ENCODE measurements around the gene ATF7.
"Not testable (repeated sequence)": the region's sequence is repeated elsewhere in the genome, so short reads cannot be mapped to it uniquely, and the experiment has no call there.

ATF7 gene

DNA sequence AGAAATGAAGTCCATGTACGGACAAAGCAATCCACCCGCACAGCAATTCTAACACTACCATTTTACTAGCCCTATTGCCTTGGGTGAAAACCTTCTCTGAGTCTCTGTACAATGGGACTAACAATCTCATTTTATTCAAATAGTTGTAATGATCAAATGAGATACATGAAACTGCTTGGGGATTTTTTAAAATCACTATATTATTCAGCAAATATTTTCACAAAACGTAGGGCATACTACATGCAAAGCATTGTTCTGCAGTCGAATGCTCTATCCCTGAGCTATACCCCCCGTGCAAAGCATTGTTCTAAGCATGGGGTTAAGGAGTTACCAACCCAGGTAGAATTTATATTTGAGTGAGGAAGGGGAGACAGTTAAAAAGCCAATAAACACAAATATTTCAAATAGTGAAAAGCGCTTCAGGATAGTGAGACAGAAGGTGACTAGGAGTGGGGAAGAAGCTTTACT is 554 bp upstream of the ATF7 start:
- DNase-seq = no peak

DNA sequence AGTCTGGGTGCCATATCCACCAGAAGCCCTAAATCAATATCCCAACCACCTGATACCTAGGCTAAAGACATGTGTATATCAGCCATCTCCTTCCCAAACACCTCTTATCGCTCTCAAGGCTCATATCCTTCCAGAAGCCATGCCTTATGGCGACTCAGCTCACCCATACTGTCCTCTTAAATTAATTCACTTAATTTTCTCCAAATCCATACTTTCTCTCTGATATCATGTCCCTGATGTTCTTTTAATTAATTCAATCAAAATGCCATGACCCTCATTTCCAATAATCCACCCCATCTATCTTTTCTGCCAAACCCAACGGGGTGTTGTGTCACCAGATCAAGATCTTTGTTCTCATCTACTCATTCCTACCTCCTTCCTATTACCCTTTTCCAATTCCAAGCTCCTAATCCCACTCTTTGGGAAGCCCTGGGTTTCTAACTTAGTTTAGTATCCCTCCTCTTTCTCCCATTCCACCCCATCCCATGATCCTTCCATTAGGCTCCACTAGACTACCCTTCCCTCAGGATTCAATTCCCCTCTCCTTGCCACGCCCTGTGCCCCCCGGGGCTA is 723 bp downstream of the ATF7 start:
- no peak for DNase-seq

DNA sequence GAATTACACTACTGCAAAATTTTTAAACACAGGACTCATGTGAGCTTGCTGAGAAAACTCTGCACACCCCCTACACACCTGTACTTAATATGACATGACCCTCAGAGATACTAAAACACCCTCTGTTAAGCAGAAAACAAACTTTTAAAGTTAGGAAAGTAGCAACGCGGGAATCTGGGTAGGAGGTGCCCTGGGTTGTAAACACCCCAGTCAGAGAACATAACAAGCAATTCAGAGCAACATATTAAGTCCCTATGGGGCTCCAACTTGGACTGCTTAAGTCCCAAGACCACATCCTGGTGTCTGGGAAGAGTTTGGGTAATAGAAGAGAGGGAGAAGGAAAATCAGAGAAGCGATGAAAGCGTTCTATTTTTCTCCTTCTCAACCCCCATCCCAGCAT is 1.2 kb downstream of the ATF7 start:
- DNase-seq = no peak

DNA sequence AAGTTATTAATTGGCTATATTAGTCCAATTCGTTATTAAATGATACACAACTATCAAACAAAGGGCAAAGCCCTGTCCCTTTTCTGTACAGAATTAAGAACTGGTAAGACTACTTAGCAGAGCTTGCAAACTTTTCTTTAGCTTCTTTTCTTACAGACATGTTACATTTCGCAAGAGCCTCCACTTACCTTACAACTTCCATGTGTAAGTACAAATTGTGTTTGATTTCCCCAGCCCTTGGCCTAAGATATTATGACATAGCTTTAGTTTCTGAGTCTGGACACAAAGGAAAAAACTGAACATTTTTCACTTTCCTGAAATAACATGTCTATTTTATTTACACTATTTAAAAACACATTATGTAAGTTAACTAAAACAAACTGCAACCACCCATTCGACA is 1.7 kb downstream of the ATF7 start:
- DNase-seq = no peak

DNA sequence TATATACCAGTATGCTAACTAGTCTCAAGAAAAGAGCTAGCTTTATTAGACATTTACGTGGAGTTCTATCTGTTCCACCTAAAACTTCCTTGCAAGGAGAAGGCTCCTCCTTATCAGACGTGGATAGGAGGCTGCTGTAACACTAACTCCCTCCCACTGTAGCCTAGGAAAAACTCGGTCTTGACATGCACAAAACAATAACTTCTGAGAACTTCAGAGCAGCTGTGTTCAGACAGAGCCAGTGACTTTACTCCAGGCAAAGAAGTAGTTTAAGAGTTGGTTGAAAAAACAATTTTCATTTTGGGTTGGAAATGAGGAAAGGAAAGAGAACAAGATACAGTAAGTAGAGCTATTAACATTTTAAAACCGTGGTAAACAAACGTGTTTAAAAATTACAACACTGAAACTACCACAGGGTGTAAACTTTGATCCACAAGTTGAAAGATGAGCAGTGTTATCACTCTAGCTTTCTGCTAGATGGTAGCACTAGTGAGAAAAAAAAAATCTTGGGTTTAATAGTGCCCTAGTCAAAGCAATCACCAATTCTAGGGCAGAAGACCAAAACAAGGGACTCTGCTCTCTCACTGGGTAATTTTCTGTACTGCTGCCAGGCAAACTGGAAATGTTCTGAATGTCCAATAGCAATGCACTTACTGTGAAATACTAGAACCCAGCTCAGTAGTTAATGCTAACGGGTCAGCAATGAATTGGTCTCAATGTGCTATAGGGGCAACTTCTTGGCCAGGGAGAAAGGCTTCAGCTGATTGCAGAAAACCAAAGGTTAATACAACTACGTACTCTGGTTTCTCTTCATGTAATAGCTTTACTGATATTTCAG is 2.4 kb downstream of the ATF7 start:
- no peak for DNase-seq

DNA sequence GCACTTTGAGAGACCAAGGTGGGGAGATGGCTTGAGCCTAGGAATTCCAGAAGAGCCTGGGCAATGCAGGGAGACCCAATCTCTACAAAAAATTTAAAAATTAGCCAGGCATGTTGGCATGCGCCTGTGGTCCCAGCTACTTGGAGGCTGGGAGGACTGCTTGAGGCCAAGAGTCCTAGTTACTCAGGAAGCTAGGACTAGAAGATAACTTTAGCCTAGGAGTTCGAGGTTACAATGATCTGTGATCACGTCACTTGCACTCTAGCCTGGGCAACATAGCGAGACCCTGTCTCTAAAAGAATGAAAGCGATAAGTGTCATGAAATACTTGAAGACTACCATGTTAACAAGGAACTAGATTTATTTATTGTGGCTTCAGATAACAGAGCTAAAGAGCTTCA is 3.5 kb downstream of the ATF7 start:
- DNase-seq = no peak

DNA sequence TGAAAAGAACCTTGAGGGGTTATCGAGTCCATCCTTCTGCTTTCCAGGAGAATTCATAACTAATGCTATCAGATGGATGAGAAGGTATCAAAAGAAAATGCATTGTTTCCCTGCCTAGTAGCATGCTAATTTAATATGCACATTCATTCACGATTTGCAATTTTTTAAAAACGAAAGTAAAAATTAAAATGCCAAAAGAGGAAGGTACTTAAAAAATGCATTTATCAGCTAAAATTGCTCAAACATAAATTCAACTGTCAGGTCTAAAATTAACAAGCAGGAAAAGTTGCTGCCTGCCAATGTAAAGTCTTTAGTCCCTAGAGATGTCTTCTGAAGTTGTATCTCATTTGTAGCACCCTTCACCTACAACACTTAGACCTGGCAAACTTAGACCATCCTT is 7.9 kb downstream of the ATF7 start:
- no peak for DNase-seq

DNA sequence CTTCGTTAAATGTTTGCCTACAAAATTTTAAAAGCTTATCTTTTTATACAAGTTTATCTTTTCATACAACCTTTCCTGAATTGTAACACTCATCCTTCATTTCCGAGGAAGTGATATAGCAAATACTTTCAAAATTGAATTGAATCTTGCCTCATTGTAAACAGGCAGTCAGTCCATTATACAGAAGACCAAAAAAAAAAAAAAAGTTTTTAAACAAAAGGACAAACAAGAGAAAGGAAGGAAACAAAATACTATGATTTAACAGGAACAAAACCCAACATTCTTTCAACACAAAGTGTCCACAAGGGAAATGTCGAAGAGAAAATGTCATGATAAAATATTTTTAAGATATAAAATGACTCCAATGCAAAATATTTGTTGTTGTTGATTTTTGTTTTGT is 8.5 kb downstream of the ATF7 start:
- DNase-seq = no peak

DNA sequence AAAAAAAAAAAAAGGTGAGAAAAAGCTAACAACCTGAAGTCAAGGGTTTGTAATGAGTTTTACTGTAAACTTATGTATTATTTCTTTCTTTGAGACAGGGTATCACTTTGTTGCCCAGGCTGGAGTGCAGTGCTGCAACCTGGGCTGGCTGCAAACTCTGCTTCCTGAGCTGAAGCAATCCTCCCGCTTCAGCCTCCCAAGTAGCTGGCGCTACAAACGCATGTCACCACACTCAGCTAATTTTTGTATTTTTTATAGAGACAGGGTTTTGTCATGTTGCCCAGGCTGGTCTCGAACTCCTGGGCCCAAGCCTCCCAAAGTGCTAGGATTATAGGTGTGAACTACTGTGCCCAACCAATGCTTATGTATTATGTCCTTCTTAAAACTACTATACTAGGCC is 9.2 kb downstream of the ATF7 start:
- no peak for DNase-seq

DNA sequence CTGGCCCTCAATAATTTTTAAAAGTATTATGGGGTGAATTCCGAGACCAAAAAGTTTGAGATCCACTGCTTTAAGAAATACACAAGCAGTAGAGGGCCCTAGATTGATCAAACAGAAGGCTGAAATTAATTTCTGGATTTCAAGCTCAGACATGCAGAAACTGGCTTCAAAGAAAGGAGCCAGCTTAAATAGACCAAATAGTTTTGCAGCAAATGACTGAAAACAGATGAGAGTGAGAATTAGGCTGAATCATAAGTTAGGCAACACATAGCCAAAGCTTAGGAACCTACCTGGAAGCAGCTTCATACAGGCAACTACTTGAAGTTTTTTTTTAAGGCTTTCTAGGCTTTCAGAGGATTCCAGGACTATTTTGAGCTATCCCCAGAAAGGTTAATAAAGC is 12.4 kb downstream of the ATF7 start:
- DNase-seq = no peak

DNA sequence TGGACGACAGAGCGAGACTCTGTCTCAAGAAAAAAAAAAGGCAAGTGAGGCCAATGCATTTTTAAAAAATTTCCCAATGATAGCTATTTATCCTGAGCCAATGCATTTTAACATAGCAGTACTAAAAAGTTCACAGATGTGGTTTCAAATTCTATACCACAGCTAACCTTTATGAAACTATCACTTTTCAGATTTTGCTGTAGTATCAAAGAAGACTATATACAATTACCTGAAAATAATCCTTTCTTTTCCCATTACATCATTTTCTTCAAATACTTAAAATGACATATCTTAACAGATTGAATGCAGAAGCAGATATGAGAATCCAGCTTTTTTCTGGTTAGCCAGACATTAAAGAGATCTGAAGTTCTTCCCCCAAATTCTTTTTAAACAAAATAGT is 13.2 kb downstream of the ATF7 start:
- DNase-seq = no peak

DNA sequence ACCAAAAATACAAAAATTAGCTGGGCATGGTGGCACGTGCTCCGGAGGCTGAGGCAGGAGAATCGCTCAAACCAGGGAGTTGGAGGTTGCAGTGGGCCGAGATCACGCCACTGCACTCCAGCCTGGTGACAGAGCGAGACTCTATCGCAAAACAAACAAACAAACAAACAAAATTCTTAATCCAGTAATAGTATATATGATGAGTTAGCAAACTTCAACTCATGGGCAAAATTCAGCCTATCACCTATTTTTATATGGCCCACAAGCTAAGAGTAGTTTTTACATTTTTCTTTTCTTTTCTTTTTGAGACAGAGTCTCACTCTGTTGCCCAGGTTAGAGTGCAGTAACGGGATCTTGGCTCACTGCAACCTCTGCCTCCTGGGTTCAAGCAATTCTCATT is 14.9 kb downstream of the ATF7 start:
- DNase-seq = no peak

DNA sequence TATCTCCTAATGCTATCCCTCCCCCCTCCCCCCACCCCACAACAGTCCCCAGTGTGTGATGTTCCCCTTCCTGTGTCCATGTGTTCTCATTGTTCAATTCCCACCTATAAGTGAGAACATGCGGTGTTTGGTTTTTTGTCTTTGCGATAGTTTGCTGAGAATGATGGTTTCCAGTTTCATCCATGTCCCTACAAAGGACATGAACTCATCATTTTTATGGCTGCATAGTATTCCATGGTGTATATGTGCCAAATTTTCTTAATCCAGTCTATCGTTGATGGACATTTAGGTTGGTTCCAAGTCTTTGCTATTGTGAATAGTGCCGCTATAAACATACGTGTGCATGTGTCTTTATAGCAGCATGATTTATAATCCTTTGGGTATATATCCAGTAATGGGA is 19.5 kb downstream of the ATF7 start:
- not testable (repeated sequence) for DNase-seq

DNA sequence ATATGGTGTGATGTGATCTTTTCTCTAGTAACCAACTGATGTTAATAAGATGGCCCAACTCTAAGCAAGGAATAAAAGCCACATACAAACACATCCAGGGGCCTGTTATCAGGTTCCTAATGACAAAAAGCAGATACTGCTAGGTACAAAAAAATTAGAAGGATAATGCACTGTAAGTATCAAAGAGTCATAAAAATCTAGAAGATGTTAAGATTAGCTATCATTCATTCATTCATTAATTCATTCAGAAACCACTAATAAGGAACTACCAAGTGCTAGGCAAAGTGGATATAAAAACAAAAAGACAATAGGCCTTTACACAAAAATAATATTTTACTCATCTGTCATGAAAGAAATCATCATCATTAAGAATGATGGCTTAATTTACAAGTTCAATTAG is 21.6 kb downstream of the ATF7 start:
- DNase-seq = no peak

DNA sequence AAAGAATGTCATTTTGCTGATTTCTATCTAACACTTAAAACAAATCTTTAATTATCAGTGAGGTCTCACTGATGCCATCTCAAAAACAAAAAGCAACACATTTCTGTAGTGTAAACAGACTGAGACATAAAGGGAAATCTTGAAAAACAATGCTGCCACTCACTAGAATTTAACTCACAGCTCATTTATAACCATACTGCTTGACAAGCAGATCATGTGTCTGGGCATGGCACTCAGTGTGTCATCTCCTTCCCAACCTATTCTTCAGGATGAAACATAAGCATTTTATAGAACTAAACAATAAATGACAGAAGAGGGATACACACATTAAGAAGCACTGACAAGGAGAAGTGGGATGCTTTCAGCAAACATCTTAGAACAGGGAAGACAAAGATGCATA is 22.4 kb downstream of the ATF7 start:
- no peak for DNase-seq

DNA sequence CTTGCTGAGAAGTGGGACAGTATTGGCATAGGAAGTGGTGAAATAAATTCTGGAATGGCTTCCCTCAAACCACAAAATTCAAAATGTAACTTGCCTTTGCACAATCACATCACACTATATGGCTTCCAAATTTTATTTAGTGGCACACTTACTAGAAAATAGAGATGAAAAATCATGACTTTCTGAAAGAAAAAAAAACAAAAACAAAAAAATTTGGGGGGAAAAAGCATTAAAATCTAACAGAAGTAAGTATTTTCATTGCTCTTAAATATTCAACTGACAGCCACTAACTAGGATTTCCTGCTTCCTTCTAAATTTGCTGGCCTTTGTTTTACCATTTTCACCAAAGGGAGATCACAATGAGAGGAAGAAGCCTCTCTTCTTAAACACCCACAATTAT is 23.0 kb downstream of the ATF7 start:
- DNase-seq = no peak

DNA sequence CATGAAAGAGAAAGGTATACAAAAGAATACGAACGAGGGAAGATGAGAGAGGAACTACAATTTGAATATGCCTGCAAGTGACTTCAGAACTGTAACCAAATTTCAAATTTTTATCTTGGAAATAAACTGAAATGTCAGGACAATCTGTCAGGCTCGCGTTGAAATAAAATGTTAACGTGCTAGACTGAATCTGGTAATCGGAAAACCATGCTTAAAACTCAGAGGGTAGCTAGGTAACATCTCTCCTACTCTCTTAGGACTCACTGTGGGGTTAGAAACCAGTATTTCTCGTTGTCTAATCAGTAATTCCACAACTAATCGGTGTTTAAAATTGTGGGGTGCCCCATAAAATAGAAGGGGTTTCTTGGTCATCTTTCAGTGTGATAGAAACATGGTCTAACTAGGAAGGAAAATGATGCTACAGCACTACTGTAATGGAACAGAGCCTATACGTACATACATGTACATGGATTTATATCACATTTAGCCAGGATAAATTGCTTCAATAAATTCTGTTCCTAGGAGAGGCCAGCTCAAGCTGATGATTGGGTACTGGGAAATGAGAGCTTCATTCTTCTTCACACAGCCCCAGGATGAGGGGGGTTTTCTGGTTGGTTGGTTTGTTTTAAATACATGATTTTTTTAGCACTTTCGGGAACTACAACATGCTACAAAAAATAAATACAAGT is 23.9 kb downstream of the ATF7 start:
- DNase-seq = no peak

DNA sequence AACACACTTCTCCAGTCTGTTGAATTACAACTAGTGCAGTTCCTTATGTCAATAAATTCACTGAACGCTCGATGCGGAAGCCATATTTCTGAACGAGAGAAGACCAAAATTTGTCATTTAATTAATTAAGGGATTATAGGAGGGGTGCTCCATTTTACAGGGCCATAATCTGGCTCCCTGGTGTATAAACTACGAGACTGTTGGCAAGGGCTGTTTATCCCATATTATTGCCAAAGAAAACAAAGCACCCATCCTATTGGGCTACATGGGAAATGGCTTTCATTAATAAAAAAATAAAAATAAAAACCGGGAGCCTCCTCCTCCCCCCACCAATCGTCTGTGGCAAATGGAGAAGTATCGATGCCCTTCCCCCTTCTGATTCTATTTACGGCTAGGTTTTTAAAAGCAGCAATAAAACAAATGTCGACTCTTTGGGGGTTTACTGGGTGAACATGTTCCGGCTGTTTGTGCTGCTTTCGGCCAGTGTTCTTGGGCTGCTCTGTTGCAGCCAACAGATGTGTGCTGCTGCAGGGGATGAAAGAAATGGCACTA is 24.8 kb downstream of the ATF7 start:
- DNase-seq = no peak

DNA sequence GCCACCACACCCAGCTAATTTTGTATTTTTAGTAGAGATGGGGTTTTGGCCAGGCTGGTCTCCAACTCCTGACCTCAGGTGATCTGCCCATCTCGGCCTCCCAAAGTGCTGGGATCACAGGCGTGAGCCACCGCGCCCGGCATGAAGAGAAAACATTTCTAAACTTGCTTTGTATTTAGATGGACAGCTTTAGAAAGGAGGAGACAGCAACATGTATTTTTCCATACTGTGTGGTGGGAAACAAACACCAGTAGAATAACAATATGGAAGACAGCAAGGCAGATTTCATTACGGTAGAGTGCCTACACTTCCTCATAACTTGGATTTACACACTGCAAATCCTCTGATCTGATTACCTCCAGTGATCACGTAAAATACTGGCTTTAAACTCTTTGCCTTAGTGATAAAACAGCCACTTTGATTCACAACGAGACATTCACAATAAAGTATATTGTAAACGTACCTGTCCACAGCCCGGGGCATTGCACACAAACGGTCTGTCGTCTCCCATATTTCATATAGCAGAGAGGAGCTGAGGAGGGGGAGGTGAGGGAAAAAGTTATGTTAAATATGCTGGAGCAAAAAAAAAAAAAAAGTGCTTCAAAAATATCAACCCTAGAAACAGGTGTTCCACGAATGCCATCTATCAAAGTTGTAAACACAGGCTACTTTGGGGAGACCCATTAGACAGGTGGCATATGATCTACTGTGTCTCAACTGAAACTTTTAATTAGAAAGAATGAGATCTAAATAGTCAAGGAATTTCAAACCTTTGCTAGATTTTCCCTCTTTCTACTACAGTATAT is 25.5 kb downstream of the ATF7 start:
- DNase-seq = no peak

DNA sequence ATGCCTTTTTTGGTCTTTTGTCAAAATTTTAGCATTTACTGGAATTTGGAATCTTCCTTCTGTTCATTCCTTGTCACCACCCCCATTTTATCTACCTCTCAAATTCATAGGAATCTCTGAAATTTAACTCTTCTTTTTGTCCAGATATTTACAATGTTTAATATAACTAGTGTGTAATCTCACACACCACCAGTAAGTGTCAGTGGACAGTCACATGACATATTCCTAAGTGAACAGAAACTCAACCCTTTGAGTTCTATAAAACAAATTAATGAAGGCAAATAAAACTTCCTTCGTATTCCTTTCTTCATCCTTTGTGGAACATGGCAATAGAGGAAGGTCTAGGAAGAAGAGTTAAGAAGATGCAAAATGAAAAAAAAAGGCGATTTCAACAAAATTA is 26.6 kb downstream of the ATF7 start:
- DNase-seq = no peak

DNA sequence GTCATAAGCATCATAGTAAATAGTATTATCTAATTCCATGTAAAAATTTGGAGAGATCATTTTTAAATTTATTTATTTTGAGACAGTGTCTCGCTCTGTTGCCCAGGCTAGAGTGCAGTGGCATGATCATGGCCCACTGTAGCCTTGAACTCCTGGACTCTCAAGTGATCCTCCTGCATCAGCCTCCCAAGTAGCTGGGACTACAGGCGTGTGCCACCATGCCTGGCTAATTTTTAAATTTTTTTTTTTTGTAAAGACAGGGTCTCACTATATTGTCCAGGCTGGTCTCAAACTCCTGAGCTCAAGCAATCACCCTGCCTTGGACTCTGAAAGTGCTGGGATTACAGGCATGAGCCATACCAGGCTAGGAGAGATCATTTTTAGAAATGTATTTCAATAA is 27.2 kb downstream of the ATF7 start:
- DNase-seq = not testable (repeated sequence)

DNA sequence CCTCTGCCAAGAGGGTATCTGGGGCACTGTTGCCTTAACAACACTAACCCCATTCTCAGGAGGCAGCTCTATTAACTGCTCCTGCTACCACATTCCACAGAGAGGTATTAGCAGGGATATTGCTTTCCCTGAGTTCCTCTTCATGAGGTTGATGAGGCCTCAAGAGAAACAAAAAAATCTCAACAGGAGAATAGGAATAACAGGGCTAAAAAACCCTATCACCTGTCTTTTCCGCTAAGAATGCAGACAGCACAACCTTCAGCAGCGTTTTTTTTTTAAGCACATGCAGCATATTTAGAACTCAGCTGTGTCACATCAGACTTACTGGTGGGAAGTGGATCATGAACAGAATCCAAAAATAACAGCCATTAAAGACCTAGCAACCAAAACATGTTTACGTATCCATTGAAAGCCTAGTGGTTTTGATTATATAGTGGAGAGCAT is 29.2 kb downstream of the ATF7 start:
- DNase-seq = no peak

Measured in CD4-positive, alpha-beta T cell treated with Interferon gamma for 1 hour (primary cell).